ENCODE results near the gene HMGCS2. TPM values are rescaled to one million over a fixed set of nuclear protein-coding genes. Genes with fewer than 3 reads are reported as not detected.

HMGCS2 gene
- polyA plus RNA-seq, 1 experiment, result not detected

GRCh38 chr1:119766374-119766794 lies 2.3 kb downstream of the HMGCS2 start:
- Histone ChIP-seq H3K27ac (ENCODE audit: low read depth, low read length) (no peak overlapping the region), H3K27me3 (ENCODE audit: control insufficient read depth, insufficient read depth, low read length) (peaks cover 22% of the 10 kb centered on the region), H3K9me3 (ENCODE audit: control insufficient read depth, insufficient read depth, low read length) (0 out of 2 replicates have a peak, but pooled peaks cover 2% of the 10 kb centered on the region), H3K4me3 (ENCODE audit: low read depth, low read length) (no peak overlapping the region)
- no peak for TF ChIP-seq CTCF (IDR thresholded peaks at IDR 0.05; ENCODE audit: low read depth, low read length)
- POLR2A ChIA-PET, result interaction anchor here (0.6 kb wide), 1 partner anchor 15 kb away, joined by 3 read pairs; no protein-coding TSS in a partner anchor
- DNase-seq (ENCODE audit: low read depth, low spot score), result no peak
- CTCF ChIA-PET, result interaction anchor here (0.8 to 1.4 kb wide), 2 partner anchors 22 to 43 kb away, joined by 3 to 4 read pairs; no protein-coding TSS in a partner anchor

GRCh38 chr1:119764220-119764619 lies 4.5 kb downstream of the HMGCS2 start:
- DNase-seq (ENCODE audit: low read depth, low spot score), result no peak
- 0 out of 2 replicates have a peak, but pooled peaks cover 2% of the 10 kb centered on the region for H3K9me3 ChIP-seq (ENCODE audit: control insufficient read depth, insufficient read depth, low read length)
- H3K27me3 ChIP-seq (ENCODE audit: control insufficient read depth, insufficient read depth, low read length), result peaks cover 17% of the 10 kb centered on the region
- H3K4me3 ChIP-seq (ENCODE audit: low read depth, low read length), result no peak overlapping the region
- TF ChIP-seq CTCF (IDR thresholded peaks at IDR 0.05; ENCODE audit: low read depth, low read length), result no peak
- CTCF ChIA-PET, result interaction anchor here (0.7 to 0.8 kb wide), 2 partner anchors 21 to 45 kb away, joined by 3 read pairs; no protein-coding TSS in a partner anchor
- POLR2A ChIA-PET, result no interaction called here
- H3K27ac ChIP-seq (ENCODE audit: low read depth, low read length), result no peak overlapping the region

DNA sequence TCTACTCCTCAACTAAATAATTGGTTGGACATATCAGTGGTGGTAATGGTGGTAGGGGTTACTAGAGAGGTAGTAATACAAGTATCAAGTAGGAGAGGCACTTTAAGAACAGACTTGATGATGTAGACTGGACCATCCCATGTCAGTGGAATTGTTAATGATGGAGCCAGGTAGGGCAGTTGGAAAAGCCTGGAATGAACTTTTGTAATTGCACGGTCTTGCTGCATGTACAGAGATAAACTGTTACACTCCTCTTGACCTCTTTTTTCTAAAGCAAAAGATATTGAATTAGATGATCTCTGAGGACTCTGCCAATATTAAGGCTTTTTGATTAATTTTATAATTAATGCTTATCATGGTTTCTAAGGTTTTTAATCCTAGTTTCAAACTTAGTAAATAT lies 5.8 kb downstream of the HMGCS2 start:
- ChIA-PET POLR2A (no interaction called here), CTCF (no interaction called here)
- H3K27me3 ChIP-seq (ENCODE audit: control insufficient read depth, insufficient read depth, low read length), result peaks cover 12% of the 10 kb centered on the region
- H3K4me3 ChIP-seq (ENCODE audit: low read depth, low read length), result no peak overlapping the region
- no peak for TF ChIP-seq CTCF (IDR thresholded peaks at IDR 0.05; ENCODE audit: low read depth, low read length)
- no peak overlapping the region for H3K27ac ChIP-seq (ENCODE audit: low read depth, low read length)
- 0 out of 2 replicates have a peak, but pooled peaks cover 2% of the 10 kb centered on the region for H3K9me3 ChIP-seq (ENCODE audit: control insufficient read depth, insufficient read depth, low read length)
- DNase-seq (ENCODE audit: low read depth, low spot score), result no peak

- no peak overlapping the region for H3K4me3 ChIP-seq (ENCODE audit: low read depth, low read length)
- TF ChIP-seq CTCF (IDR thresholded peaks at IDR 0.05; ENCODE audit: low read depth, low read length), result no peak
- H3K27me3 ChIP-seq (ENCODE audit: control insufficient read depth, insufficient read depth, low read length), result peaks cover 12% of the 10 kb centered on the region
- 0 out of 2 replicates have a peak, but pooled peaks cover 2% of the 10 kb centered on the region for H3K9me3 ChIP-seq (ENCODE audit: control insufficient read depth, insufficient read depth, low read length)
- no peak overlapping the region for H3K27ac ChIP-seq (ENCODE audit: low read depth, low read length)
- CTCF ChIA-PET, result interaction anchor here (1.6 kb wide), 1 partner anchor 86 kb away, joined by 4 read pairs; no protein-coding TSS in a partner anchor
- POLR2A ChIA-PET, result no interaction called here
- DNase-seq (ENCODE audit: low read depth, low spot score), result no peak
These were observed 6.3 kb downstream of the HMGCS2 start for GRCh38 chr1:119762409-119762808.

GRCh38 chr1:119758584-119758983 lies 10.1 kb downstream of the HMGCS2 start:
- Histone ChIP-seq H3K9me3 (ENCODE audit: control insufficient read depth, insufficient read depth, low read length) (no peaks in the 10 kb centered on the region), H3K4me3 (ENCODE audit: low read depth, low read length) (no peak overlapping the region), H3K27ac (ENCODE audit: low read depth, low read length) (no peak overlapping the region), H3K27me3 (ENCODE audit: control insufficient read depth, insufficient read depth, low read length) (peaks cover 6% of the 10 kb centered on the region)
- POLR2A ChIA-PET, result no interaction called here
- no peak for TF ChIP-seq CTCF (IDR thresholded peaks at IDR 0.05; ENCODE audit: low read depth, low read length)
- CTCF ChIA-PET, result interaction anchor here (1.4 to 5.5 kb wide), 2 partner anchors 11 to 15 kb away, joined by 3 to 36 read pairs; no protein-coding TSS in a partner anchor
- DNase-seq (ENCODE audit: low read depth, low spot score), result no peak
